Keratinocyte (primary cell): ENCODE results near the gene IDH3A.

Source experiments
- EZH2 ChIP-seq: IDR thresholded peaks from one replicate; pipeline ENCODE4 v1.6.1; 2012; ENCODE audit warnings: inconsistent platforms, mild to moderate bottlenecking, low read length, moderate library complexity
- TF ChIP-seq, protein P1 (sequence below), 3 experiments: IDR thresholded peaks in 1 of 3; conservative IDR thresholded peaks in 1 of 3; optimal IDR thresholded peaks in 1 of 3; 2 replicates in 2 of 3; 3 replicates in 1 of 3; pipeline versions ENCODE3 to v1.5.1; 2011; ENCODE audit warnings: low read length in 3 of 3, mild to moderate bottlenecking in 3 of 3, moderate library complexity in 2 of 3, control low read depth in 1 of 3, inconsistent platforms in 1 of 3; ENCODE audit not compliant: insufficient read depth in 2 of 3; ENCODE audit errors: extremely low read depth in 1 of 3

- TF ChIP-seq, protein P1, sequence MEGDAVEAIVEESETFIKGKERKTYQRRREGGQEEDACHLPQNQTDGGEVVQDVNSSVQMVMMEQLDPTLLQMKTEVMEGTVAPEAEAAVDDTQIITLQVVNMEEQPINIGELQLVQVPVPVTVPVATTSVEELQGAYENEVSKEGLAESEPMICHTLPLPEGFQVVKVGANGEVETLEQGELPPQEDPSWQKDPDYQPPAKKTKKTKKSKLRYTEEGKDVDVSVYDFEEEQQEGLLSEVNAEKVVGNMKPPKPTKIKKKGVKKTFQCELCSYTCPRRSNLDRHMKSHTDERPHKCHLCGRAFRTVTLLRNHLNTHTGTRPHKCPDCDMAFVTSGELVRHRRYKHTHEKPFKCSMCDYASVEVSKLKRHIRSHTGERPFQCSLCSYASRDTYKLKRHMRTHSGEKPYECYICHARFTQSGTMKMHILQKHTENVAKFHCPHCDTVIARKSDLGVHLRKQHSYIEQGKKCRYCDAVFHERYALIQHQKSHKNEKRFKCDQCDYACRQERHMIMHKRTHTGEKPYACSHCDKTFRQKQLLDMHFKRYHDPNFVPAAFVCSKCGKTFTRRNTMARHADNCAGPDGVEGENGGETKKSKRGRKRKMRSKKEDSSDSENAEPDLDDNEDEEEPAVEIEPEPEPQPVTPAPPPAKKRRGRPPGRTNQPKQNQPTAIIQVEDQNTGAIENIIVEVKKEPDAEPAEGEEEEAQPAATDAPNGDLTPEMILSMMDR (optimal IDR thresholded peaks at IDR 0.05 in 1 of 3, IDR thresholded peaks at IDR 0.05 in 1 of 3, conservative IDR thresholded peaks at IDR 0.05 in 1 of 3; ENCODE audit: extremely low read depth in 1 of 3, insufficient read depth in 2 of 3, low read length in 3 of 3), result no peak
- TF ChIP-seq EZH2, result no peak
Observed at GRCh38 chr15:78104566-78105475, 44.3 kb upstream of the IDH3A start.
